HG03066 (cell line): ENCODE measurements around the gene NAGS.
"Not testable (repeated sequence)": the region's sequence is repeated elsewhere in the genome, so short reads cannot be mapped to it uniquely, and the experiment has no call there.

Experiments
- ATAC-seq: cut with Tn5 transposase; IDR thresholded peaks from one replicate; pipeline ENCODE4 v1.9.1; 2021; ENCODE audit warnings: low read depth; ENCODE audit not compliant: unreplicated experiment

The NAGS gene

GRCh38 chr17:43983515-43984411 lies 20.7 kb upstream of the NAGS start:
- no peak for ATAC-seq

- no peak for ATAC-seq
Observed at GRCh38 chr17:43984521-43984920, 19.9 kb upstream of the NAGS start.

- ATAC-seq, result no peak
Observed at GRCh38 chr17:43986225-43986981, 18.0 kb upstream of the NAGS start.

- no peak for ATAC-seq
Observed at GRCh38 chr17:43987131-43988021, 17.0 kb upstream of the NAGS start.

GRCh38 chr17:43988301-43988700 lies 16.1 kb upstream of the NAGS start:
- no peak for ATAC-seq

GRCh38 chr17:43992641-43993040 lies 11.8 kb upstream of the NAGS start:
- ATAC-seq, result no peak

- no peak for ATAC-seq
Observed at GRCh38 chr17:43994272-43995149, 9.9 kb upstream of the NAGS start.

- no peak for ATAC-seq
Observed at GRCh38 chr17:43995150-43995471, 9.3 kb upstream of the NAGS start.

- not testable (repeated sequence) for ATAC-seq
Observed at GRCh38 chr17:43997180-43997579, 7.2 kb upstream of the NAGS start.

- ATAC-seq, result no peak
Observed at GRCh38 chr17:43998552-43998951, 5.9 kb upstream of the NAGS start.

- no peak for ATAC-seq
Observed at GRCh38 chr17:43999024-43999423, 5.4 kb upstream of the NAGS start.

GRCh38 chr17:44000141-44000860 lies 4.1 kb upstream of the NAGS start:
- ATAC-seq, result no peak

GRCh38 chr17:44000871-44001460 lies 3.5 kb upstream of the NAGS start:
- no peak for ATAC-seq

- no peak for ATAC-seq
Observed at GRCh38 chr17:44001461-44001920, 2.9 kb upstream of the NAGS start.

GRCh38 chr17:44002141-44002848 lies 2.1 kb upstream of the NAGS start:
- ATAC-seq, result no peak

GRCh38 chr17:44004761-44005526 lies 522 bp downstream of the NAGS start:
- ATAC-seq, result no peak

- no peak for ATAC-seq
Observed at GRCh38 chr17:44005527-44006271, 1.3 kb downstream of the NAGS start.
